ENCODE results near the gene PYY.

PYY gene

GRCh38 chr17:43982171-43982570 lies 28.4 kb upstream of the PYY start:
- TF ChIP-seq TAF1 (IDR thresholded peaks at IDR 0.05; ENCODE audit: borderline replicate concordance, insufficient read depth, low read length) = no peak

GRCh38 chr17:43979671-43980070 lies 25.9 kb upstream of the PYY start:
- no peak for TF ChIP-seq TAF1 (IDR thresholded peaks at IDR 0.05; ENCODE audit: borderline replicate concordance, insufficient read depth, low read length)
- no peak for TF ChIP-seq FOXP2 (optimal IDR thresholded peaks at IDR 0.05; ENCODE audit: borderline replicate concordance, extremely low read depth, extremely low read length, insufficient read depth)
- TF ChIP-seq REST (IDR thresholded peaks at IDR 0.05; ENCODE audit: insufficient read depth in 1 of 2, low read depth in 2 of 2, low read length in 2 of 2) = no peak
- no peak for TF ChIP-seq POLR2AphosphoS5 (IDR thresholded peaks at IDR 0.05; ENCODE audit: low read depth, low read length)
- TF ChIP-seq SIN3A (IDR thresholded peaks at IDR 0.05; ENCODE audit: borderline replicate concordance, insufficient read depth, low read length) = no peak

- no peak for TF ChIP-seq POLR2AphosphoS5 (IDR thresholded peaks at IDR 0.05; ENCODE audit: low read depth, low read length)
- TF ChIP-seq TAF1 (IDR thresholded peaks at IDR 0.05; ENCODE audit: borderline replicate concordance, insufficient read depth, low read length) = no peak
- no peak for TF ChIP-seq SIN3A (IDR thresholded peaks at IDR 0.05; ENCODE audit: borderline replicate concordance, insufficient read depth, low read length)
- TF ChIP-seq FOXP2 (optimal IDR thresholded peaks at IDR 0.05; ENCODE audit: borderline replicate concordance, extremely low read depth, extremely low read length, insufficient read depth) = no peak
- TF ChIP-seq REST (IDR thresholded peaks at IDR 0.05; ENCODE audit: insufficient read depth in 1 of 2, low read depth in 2 of 2, low read length in 2 of 2) = no peak
Measured at GRCh38 chr17:43979011-43979410, 25.3 kb upstream of the PYY start.

GRCh38 chr17:43978078-43978477 lies 24.3 kb upstream of the PYY start:
- TF ChIP-seq SIN3A (IDR thresholded peaks at IDR 0.05; ENCODE audit: borderline replicate concordance, insufficient read depth, low read length) (no peak), FOXP2 (optimal IDR thresholded peaks at IDR 0.05; ENCODE audit: borderline replicate concordance, extremely low read depth, extremely low read length, insufficient read depth) (no peak), TAF1 (IDR thresholded peaks at IDR 0.05; ENCODE audit: borderline replicate concordance, insufficient read depth, low read length) (no peak), REST (IDR thresholded peaks at IDR 0.05; ENCODE audit: insufficient read depth in 1 of 2, low read depth in 2 of 2, low read length in 2 of 2) (no peak), POLR2AphosphoS5 (IDR thresholded peaks at IDR 0.05; ENCODE audit: low read depth, low read length) (no peak)

GRCh38 chr17:43976963-43977837 lies 23.5 kb upstream of the PYY start:
- no peak for TF ChIP-seq POLR2AphosphoS5 (IDR thresholded peaks at IDR 0.05; ENCODE audit: low read depth, low read length)
- no peak for TF ChIP-seq FOXP2 (optimal IDR thresholded peaks at IDR 0.05; ENCODE audit: borderline replicate concordance, extremely low read depth, extremely low read length, insufficient read depth)
- no peak for TF ChIP-seq SIN3A (IDR thresholded peaks at IDR 0.05; ENCODE audit: borderline replicate concordance, insufficient read depth, low read length)
- no peak for TF ChIP-seq REST (IDR thresholded peaks at IDR 0.05; ENCODE audit: insufficient read depth in 1 of 2, low read depth in 2 of 2, low read length in 2 of 2)
- no peak for TF ChIP-seq TAF1 (IDR thresholded peaks at IDR 0.05; ENCODE audit: borderline replicate concordance, insufficient read depth, low read length)
